Measurements from ENCODE around the gene CLDN9. TPM values are rescaled to one million over a fixed set of nuclear protein-coding genes. Genes with fewer than 3 reads are reported as not detected.
A peak's percentile ranks its signal among the peaks of the same experiment; 100 is the strongest.

Gene CLDN9
- total RNA-seq, 1 donor from 2014 or later, result 5.4 TPM

GRCh38 chr16:3028716-3029319, 16.1 kb downstream of the CLDN9 start:
- no peak for DNase-seq (ENCODE audit: low spot score in 2 of 2, unreplicated experiment in 2 of 2)
- Mint-ChIP-seq H3K4me1 (peaks cover 8% of the 10 kb centered on the region), H3K27me3 (ENCODE audit: low read depth) (peaks cover 21% of the 10 kb centered on the region), H3K36me3 (peaks cover 11% of the 10 kb centered on the region), H3K4me3 (no peak overlapping the region), H3K9me3 (no peaks in the 10 kb centered on the region), H3K27ac (no peak overlapping the region)
- TF ChIP-seq, protein P1, sequence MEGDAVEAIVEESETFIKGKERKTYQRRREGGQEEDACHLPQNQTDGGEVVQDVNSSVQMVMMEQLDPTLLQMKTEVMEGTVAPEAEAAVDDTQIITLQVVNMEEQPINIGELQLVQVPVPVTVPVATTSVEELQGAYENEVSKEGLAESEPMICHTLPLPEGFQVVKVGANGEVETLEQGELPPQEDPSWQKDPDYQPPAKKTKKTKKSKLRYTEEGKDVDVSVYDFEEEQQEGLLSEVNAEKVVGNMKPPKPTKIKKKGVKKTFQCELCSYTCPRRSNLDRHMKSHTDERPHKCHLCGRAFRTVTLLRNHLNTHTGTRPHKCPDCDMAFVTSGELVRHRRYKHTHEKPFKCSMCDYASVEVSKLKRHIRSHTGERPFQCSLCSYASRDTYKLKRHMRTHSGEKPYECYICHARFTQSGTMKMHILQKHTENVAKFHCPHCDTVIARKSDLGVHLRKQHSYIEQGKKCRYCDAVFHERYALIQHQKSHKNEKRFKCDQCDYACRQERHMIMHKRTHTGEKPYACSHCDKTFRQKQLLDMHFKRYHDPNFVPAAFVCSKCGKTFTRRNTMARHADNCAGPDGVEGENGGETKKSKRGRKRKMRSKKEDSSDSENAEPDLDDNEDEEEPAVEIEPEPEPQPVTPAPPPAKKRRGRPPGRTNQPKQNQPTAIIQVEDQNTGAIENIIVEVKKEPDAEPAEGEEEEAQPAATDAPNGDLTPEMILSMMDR (IDR thresholded peaks at IDR 0.05; ENCODE audit: unreplicated experiment), result no peak

GRCh38 chr16:3029491-3030221, 16.9 kb downstream of the CLDN9 start:
- Mint-ChIP-seq H3K27me3 (ENCODE audit: low read depth) (peaks cover 29% of the 10 kb centered on the region), H3K4me3 (no peak overlapping the region), H3K27ac (no peak overlapping the region), H3K9me3 (no peaks in the 10 kb centered on the region), H3K4me1 (peaks cover 5% of the 10 kb centered on the region), H3K36me3 (peaks cover 9% of the 10 kb centered on the region)
- no peak for DNase-seq (ENCODE audit: low spot score in 2 of 2, unreplicated experiment in 2 of 2)
- TF ChIP-seq, protein P1 (IDR thresholded peaks at IDR 0.05; ENCODE audit: unreplicated experiment), result no peak

DNA sequence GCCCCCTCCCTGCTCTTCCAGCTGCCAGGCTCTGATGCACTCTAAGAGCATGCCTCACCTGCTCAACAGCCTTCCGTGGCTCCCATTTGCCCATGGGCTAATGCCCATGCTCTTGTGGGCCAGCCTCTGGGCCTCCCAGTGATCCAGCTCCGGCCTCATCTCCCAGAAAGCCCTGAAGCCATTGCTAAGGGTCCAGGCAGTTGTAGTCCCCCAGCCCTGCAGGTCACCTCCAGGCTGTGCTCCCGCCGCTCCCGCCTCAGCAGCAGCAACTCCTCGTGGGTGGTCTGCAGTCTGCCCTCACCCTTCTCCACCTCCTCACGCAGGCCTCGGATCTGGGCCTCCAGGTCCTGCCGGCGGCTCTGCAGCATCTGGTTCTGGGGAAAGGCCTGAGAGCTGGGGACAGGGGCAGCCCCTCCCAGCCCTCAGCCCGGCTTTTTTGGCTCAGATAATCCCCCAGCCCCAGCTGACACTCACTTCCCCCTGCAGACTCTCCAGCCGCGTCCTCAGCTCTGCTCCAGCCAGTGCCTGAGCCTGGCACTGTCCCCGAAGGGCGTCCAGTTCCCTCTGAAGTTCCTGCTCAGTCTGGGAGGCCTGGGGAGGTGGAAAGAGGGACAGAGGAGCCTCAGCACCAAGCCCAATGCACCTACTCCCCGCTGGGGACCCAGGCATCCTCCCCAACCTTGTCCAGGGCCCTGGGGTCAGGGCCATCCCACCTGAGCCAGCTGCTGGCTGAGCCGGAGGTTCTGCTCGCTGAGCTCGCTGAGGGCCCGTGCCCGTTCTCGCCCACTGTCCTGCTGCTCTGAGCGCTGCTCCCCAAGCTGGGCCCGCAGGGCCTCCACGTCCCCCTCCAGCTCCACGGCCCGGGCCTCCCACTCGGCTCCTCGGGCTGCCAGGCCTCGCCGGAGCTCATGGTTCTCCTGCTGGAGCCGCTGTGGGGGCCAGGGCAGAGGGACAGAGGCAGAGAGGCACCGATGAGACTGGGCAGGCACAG, 17.8 kb downstream of the CLDN9 start:
- Mint-ChIP-seq H3K27me3 (ENCODE audit: low read depth) (peaks cover 37% of the 10 kb centered on the region), H3K27ac (no peak overlapping the region), H3K4me1 (peaks cover 5% of the 10 kb centered on the region), H3K36me3 (peaks cover 9% of the 10 kb centered on the region), H3K9me3 (no peaks in the 10 kb centered on the region), H3K4me3 (no peak overlapping the region)
- TF ChIP-seq, protein P1 (IDR thresholded peaks at IDR 0.05; ENCODE audit: unreplicated experiment), result no peak
- DNase-seq (ENCODE audit: low spot score in 2 of 2, unreplicated experiment in 2 of 2), result no peak

GRCh38 chr16:3032624-3033023, 19.9 kb downstream of the CLDN9 start:
- Mint-ChIP-seq H3K4me1 (peaks cover 9% of the 10 kb centered on the region), H3K9me3 (no peaks in the 10 kb centered on the region), H3K36me3 (no peaks in the 10 kb centered on the region), H3K27ac (no peak overlapping the region), H3K27me3 (ENCODE audit: low read depth) (peaks cover 53% of the 10 kb centered on the region), H3K4me3 (no peak overlapping the region)
- TF ChIP-seq, protein P1 (IDR thresholded peaks at IDR 0.05; ENCODE audit: unreplicated experiment), result no peak
- DNase-seq (ENCODE audit: low spot score in 2 of 2, unreplicated experiment in 2 of 2), result no peak

GRCh38 chr16:3035289-3035971, 22.7 kb downstream of the CLDN9 start:
- H3K4me1 Mint-ChIP-seq, result peaks cover 7% of the 10 kb centered on the region
- TF ChIP-seq, protein P1 (IDR thresholded peaks at IDR 0.05; ENCODE audit: unreplicated experiment), result no peak
- H3K27ac Mint-ChIP-seq, result no peak overlapping the region
- no peaks in the 10 kb centered on the region for H3K9me3 Mint-ChIP-seq
- H3K36me3 Mint-ChIP-seq, result no peaks in the 10 kb centered on the region
- H3K4me3 Mint-ChIP-seq, result peak overlapping the region; percentile 53
- peaks cover 76% of the 10 kb centered on the region for H3K27me3 Mint-ChIP-seq (ENCODE audit: low read depth)
- DNase-seq (ENCODE audit: low spot score in 2 of 2, unreplicated experiment in 2 of 2), result no peak

Data from mesothelial cell of epicardium (in vitro differentiated cells).